HCT116 (cell line): ENCODE data around the gene PRKN. TPM values are rescaled to one million over a fixed set of nuclear protein-coding genes. Genes with fewer than 3 reads are reported as not detected.

ENCODE experiments used
- ATAC-seq: fragments of 200-7000 bp; cut with Tn5 transposase; 2 replicates; pipeline ENCODE4 v1.9.1; 2020; ENCODE audit warnings: mild to moderate bottlenecking, moderate library complexity
- BruUV-seq: library from RNA; stranded (reverse); fragments of 400-500 nt; replicated peaks from 2 replicates; lab custom pipeline; 2021; lab: Mats Ljungman, UMichigan
- CTCF ChIA-PET: fragments of 300-600 bp; sonication (Branson Sonifier 250); formaldehyde crosslinking; loops from one replicate; lab custom pipeline; 2021; ENCODE audit warnings: antibody characterized with exemption; lab: Charles Lee
- POLR2A ChIA-PET: fragments of 300-600, 350-600 bp; sonication (Branson Sonifier 250); formaldehyde crosslinking; loops from one replicate; lab custom pipeline; 2021; ENCODE audit warnings: antibody characterized with exemption; lab: Charles Lee
- RAD21 ChIA-PET, 2 experiments: fragments of 300-600 bp; sonication (Branson Sonifier 250); formaldehyde crosslinking; loops; one replicate each; lab custom pipeline; 2023; ENCODE audit warnings: low total read pairs in 2 of 2; ENCODE audit not compliant: uncharacterized antibody in 2 of 2, unreplicated experiment in 2 of 2, low non-redundant PET in 1 of 2; lab: Charles Lee
- DNase-seq: peaks from one replicate; pipeline ENCODE4 v3.0.0-alpha.2; 2010; ENCODE audit warnings: low read depth, low spot score
- H2AFZ ChIP-seq: fragments of 200-600 bp; shearing (Covaris generic), sonication (generic); 2 replicates; pipeline ENCODE4 v1.6.1; 2017; ENCODE audit warnings: low read depth, mixed run types, mixed read lengths, antibody characterized with exemption, low read length; ENCODE audit not compliant: poor library complexity, severe bottlenecking
- H3K27ac ChIP-seq: 2 replicates; pipeline ENCODE4 v1.5.1; 2012; ENCODE audit warnings: low read depth, low read length
- H3K27me3 ChIP-seq: fragments of 200-600 bp; sonication (generic); 2 replicates; pipeline ENCODE4 v1.6.1; 2016; ENCODE audit warnings: mixed run types, low read length, mixed read lengths; ENCODE audit not compliant: insufficient read depth
- H3K36me3 ChIP-seq, 2 experiments: fragments of 200-500 bp in 1 of 2; fragments of 200-600 bp in 1 of 2; sonication (Bioruptor generic) in 1 of 2; sonication (generic) in 1 of 2; 2 replicates each; pipeline versions ENCODE4 v1.5.1 to v1.6.1; 2014 to 2016; ENCODE audit warnings: low read length in 2 of 2, inconsistent platforms in 1 of 2, mixed read lengths in 1 of 2, mixed run types in 1 of 2; ENCODE audit not compliant: insufficient read depth in 2 of 2, control insufficient read depth in 1 of 2
- H3K4me1 ChIP-seq, 2 experiments: fragments of 200-600 bp in 1 of 2; sonication (generic) in 1 of 2; 2 replicates each; pipeline versions ENCODE4 v1.5.1 to v1.6.1; 2012 to 2017; ENCODE audit warnings: low read length in 2 of 2, inconsistent platforms in 1 of 2, mild to moderate bottlenecking in 1 of 2, mixed read lengths in 1 of 2, mixed run types in 1 of 2, moderate library complexity in 1 of 2; ENCODE audit not compliant: insufficient read depth in 2 of 2, control insufficient read depth in 1 of 2
- H3K4me2 ChIP-seq: fragments of 200-600 bp; sonication (generic); 2 replicates; pipeline ENCODE4 v1.6.1; 2017; ENCODE audit warnings: mixed run types, low read length, mixed read lengths
- H3K4me3 ChIP-seq, 2 experiments: fragments of 200-600 bp in 1 of 2; sonication (generic) in 1 of 2; replicated peaks in 1 of 2; 2 replicates each; pipeline ENCODE4 v1.5.1; 2011 to 2016; ENCODE audit warnings: low read length in 2 of 2, control low read depth in 1 of 2, low read depth in 1 of 2, mild to moderate bottlenecking in 1 of 2, mixed read lengths in 1 of 2, mixed run types in 1 of 2
- H3K79me2 ChIP-seq: fragments of 200-600 bp; sonication (generic); 2 replicates; pipeline ENCODE4 v1.6.1; 2017; ENCODE audit warnings: mild to moderate bottlenecking, mixed run types, low read length, moderate library complexity, mixed read lengths; ENCODE audit not compliant: insufficient read depth
- H3K9ac ChIP-seq: fragments of 200-600 bp; sonication (generic); 2 replicates; pipeline ENCODE4 v1.6.1; 2016; ENCODE audit warnings: low read length, mixed read lengths
- H3K9me2 ChIP-seq: fragments of 200-600 bp; sonication (generic), shearing (Covaris generic); 2 replicates; pipeline ENCODE4 v1.6.1; 2017; ENCODE audit warnings: mixed run types, mild to moderate bottlenecking, moderate library complexity; ENCODE audit not compliant: insufficient read depth
- H3K9me3 ChIP-seq, 2 experiments: fragments of 200-500 bp in 1 of 2; fragments of 200-600 bp in 1 of 2; sonication (Bioruptor generic) in 1 of 2; sonication (generic) in 1 of 2; 2 replicates each; pipeline ENCODE4 v1.6.1; 2014 to 2017; ENCODE audit warnings: low read length in 2 of 2, mixed read lengths in 2 of 2, inconsistent platforms in 1 of 2, low read depth in 1 of 2, mild to moderate bottlenecking in 1 of 2, mixed run types in 1 of 2, moderate library complexity in 1 of 2; ENCODE audit not compliant: control insufficient read depth in 1 of 2, insufficient read depth in 1 of 2
- H4K20me1 ChIP-seq: fragments of 200-600 bp; sonication (generic), shearing (Covaris generic); 2 replicates; pipeline ENCODE4 v1.6.1; 2017; ENCODE audit warnings: mixed run types, mild to moderate bottlenecking, moderate library complexity; ENCODE audit not compliant: insufficient read depth
- CBX3 ChIP-seq: IDR thresholded peaks from 2 replicates; pipeline ENCODE4 v1.6.1; 2012; ENCODE audit warnings: low read depth
- CEBPB ChIP-seq: IDR thresholded peaks from 2 replicates; pipeline ENCODE4 v1.6.1; 2012; ENCODE audit warnings: low read depth
- EZH2 ChIP-seq: fragments of 200-600 bp; sonication (generic); IDR thresholded peaks from 2 replicates; pipeline ENCODE4 v1.6.1; 2017; ENCODE audit warnings: antibody characterized with exemption, mixed run types
- EZH2phosphoT487 ChIP-seq: fragments of 200-600 bp; IDR thresholded peaks from 2 replicates; pipeline ENCODE4 v1.6.1; 2018; ENCODE audit warnings: antibody characterized with exemption, borderline replicate concordance
- JUND ChIP-seq: IDR thresholded peaks from 2 replicates; pipeline ENCODE4 v1.6.1; 2012
- RAD21 ChIP-seq: IDR thresholded peaks from 2 replicates; pipeline ENCODE4 v1.6.1; 2012; ENCODE audit warnings: low read depth, mild to moderate bottlenecking
- SIN3A ChIP-seq: IDR thresholded peaks from 2 replicates; pipeline ENCODE4 v1.6.1; 2012; ENCODE audit warnings: low read depth
- SRF ChIP-seq: IDR thresholded peaks from 2 replicates; pipeline ENCODE4 v1.6.1; 2012; ENCODE audit warnings: low read depth
- ZNF274 ChIP-seq: fragments of 200-500 bp; sonication (Bioruptor generic); IDR thresholded peaks from 2 replicates; pipeline ENCODE4 v1.6.1; 2014; ENCODE audit warnings: mild to moderate bottlenecking, low read depth, low read length, inconsistent platforms
- intact Hi-C: fragments of 100-400 bp; cut with micrococcal nuclease; formaldehyde crosslinking; loops from 2 replicates; pipeline ENCODE4 v1.10.0; 2022
- total RNA-seq: library from RNA; stranded (reverse); gene quantifications from one replicate; pipeline ENCODE4 v1.2.1, GENCODE V29; 2021; ENCODE audit not compliant: unreplicated experiment
- TF ChIP-seq, protein P1 (sequence below): IDR thresholded peaks from 2 replicates; pipeline ENCODE4 v1.6.1; 2012; ENCODE audit warnings: low read depth
- TF ChIP-seq, protein P2 (sequence below), 3 experiments: fragments of 200-600 bp in 1 of 3; sonication (generic) in 1 of 3; IDR thresholded peaks in 2 of 3; conservative IDR thresholded peaks in 1 of 3; 2 replicates each; pipeline ENCODE4 v1.5.1; 2012 to 2017; ENCODE audit warnings: low read depth in 2 of 3, low read length in 2 of 3, antibody characterized with exemption in 1 of 3, borderline replicate concordance in 1 of 3, control low read depth in 1 of 3, mild to moderate bottlenecking in 1 of 3, mixed read lengths in 1 of 3, mixed run types in 1 of 3, moderate library complexity in 1 of 3; ENCODE audit not compliant: insufficient read depth in 1 of 3

PRKN gene
- total RNA-seq, 1 experiment from 2014 or later, result 2.6 TPM

DNA sequence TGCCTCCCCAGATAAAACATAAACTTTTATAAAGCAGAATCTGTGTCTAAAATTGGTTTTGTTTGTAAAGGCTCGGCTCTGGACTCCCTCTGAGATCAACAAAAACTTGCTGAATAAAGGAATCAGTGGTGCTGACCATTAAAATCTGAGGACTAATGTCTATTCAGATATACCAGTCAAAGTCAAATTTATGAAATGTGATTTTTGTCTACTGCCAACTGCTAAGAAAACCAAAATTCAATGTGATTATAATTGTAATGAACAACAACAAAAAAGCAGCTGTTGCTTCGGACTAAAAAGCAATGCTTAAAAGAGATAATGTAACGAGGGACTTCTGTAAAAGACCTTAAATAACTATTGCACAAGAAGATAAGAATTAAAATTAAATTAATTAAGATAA, 26.6 kb downstream of the PRKN start:
- H3K9ac ChIP-seq, result no peak overlapping the region
- no peak overlapping the region for H2AFZ ChIP-seq
- ChIA-PET CTCF (no interaction called here), POLR2A (no interaction called here), RAD21 (no interaction called here)
- no peaks in the 10 kb centered on the region for H4K20me1 ChIP-seq
- H3K4me2 ChIP-seq, result no peak overlapping the region
- intact Hi-C loops, result no loop called here
- no peaks in the 10 kb centered on the region; a peak in 1 of 4 replicates for H3K9me3 ChIP-seq
- no peaks in the 10 kb centered on the region for H3K27me3 ChIP-seq
- H3K4me3 ChIP-seq, result no peak overlapping the region
- DNase-seq (no peak), ATAC-seq (no peak)
- no peaks in the 10 kb centered on the region for H3K36me3 ChIP-seq
- H3K4me1 ChIP-seq, result no peaks in the 10 kb centered on the region
- no peaks in the 10 kb centered on the region for H3K9me2 ChIP-seq
- no peak overlapping the region for H3K27ac ChIP-seq
- TF ChIP-seq CBX3 (no peak), ZNF274 (no peak), CEBPB (no peak), EZH2 (no peak), EZH2phosphoT487 (no peak), SIN3A (no peak), SRF (no peak), RAD21 (no peak), JUND (no peak)
- TF ChIP-seq, protein P1, sequence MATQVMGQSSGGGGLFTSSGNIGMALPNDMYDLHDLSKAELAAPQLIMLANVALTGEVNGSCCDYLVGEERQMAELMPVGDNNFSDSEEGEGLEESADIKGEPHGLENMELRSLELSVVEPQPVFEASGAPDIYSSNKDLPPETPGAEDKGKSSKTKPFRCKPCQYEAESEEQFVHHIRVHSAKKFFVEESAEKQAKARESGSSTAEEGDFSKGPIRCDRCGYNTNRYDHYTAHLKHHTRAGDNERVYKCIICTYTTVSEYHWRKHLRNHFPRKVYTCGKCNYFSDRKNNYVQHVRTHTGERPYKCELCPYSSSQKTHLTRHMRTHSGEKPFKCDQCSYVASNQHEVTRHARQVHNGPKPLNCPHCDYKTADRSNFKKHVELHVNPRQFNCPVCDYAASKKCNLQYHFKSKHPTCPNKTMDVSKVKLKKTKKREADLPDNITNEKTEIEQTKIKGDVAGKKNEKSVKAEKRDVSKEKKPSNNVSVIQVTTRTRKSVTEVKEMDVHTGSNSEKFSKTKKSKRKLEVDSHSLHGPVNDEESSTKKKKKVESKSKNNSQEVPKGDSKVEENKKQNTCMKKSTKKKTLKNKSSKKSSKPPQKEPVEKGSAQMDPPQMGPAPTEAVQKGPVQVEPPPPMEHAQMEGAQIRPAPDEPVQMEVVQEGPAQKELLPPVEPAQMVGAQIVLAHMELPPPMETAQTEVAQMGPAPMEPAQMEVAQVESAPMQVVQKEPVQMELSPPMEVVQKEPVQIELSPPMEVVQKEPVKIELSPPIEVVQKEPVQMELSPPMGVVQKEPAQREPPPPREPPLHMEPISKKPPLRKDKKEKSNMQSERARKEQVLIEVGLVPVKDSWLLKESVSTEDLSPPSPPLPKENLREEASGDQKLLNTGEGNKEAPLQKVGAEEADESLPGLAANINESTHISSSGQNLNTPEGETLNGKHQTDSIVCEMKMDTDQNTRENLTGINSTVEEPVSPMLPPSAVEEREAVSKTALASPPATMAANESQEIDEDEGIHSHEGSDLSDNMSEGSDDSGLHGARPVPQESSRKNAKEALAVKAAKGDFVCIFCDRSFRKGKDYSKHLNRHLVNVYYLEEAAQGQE, result no peak
- TF ChIP-seq, protein P2, sequence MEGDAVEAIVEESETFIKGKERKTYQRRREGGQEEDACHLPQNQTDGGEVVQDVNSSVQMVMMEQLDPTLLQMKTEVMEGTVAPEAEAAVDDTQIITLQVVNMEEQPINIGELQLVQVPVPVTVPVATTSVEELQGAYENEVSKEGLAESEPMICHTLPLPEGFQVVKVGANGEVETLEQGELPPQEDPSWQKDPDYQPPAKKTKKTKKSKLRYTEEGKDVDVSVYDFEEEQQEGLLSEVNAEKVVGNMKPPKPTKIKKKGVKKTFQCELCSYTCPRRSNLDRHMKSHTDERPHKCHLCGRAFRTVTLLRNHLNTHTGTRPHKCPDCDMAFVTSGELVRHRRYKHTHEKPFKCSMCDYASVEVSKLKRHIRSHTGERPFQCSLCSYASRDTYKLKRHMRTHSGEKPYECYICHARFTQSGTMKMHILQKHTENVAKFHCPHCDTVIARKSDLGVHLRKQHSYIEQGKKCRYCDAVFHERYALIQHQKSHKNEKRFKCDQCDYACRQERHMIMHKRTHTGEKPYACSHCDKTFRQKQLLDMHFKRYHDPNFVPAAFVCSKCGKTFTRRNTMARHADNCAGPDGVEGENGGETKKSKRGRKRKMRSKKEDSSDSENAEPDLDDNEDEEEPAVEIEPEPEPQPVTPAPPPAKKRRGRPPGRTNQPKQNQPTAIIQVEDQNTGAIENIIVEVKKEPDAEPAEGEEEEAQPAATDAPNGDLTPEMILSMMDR (IDR thresholded peaks at IDR 0.05 in 2 of 3, conservative IDR thresholded peaks at IDR 0.05 in 1 of 3; ENCODE audit: borderline replicate concordance in 1 of 3, insufficient read depth in 1 of 3, low read depth in 2 of 3, low read length in 2 of 3), result no peak
- BruUV-seq, result no TSS peak
- H3K79me2 ChIP-seq, result no peaks in the 10 kb centered on the region
